GM23248 (cell line): ENCODE results near the gene NCK1. TPM values are rescaled to one million over a fixed set of nuclear protein-coding genes. Genes with fewer than 3 reads are reported as not detected.
A peak's percentile ranks its signal among the peaks of the same experiment; 100 is the strongest.
"Not testable (repeated sequence)": the region's sequence is repeated elsewhere in the genome, so short reads cannot be mapped to it uniquely, and the experiment has no call there.

ENCODE experiments used
- DNase-seq: peaks from one replicate; pipeline ENCODE4 v3.0.0-alpha.2; 2015
- H2AFZ ChIP-seq: fragments of 200-600 bp; sonication (generic); 2 replicates; pipeline ENCODE4 v1.6.1; 2016; ENCODE audit warnings: antibody characterized with exemption
- H3F3A ChIP-seq: fragments of 200-600 bp; sonication (generic); 2 replicates; pipeline ENCODE4 v1.6.1; 2016; ENCODE audit warnings: mild to moderate bottlenecking, antibody characterized with exemption, mixed run types; ENCODE audit not compliant: insufficient read depth
- H3K27ac ChIP-seq: fragments of 200-600 bp; sonication (generic); 2 replicates; pipeline ENCODE4 v1.5.1; 2016; ENCODE audit warnings: mild to moderate bottlenecking
- H3K27me3 ChIP-seq: fragments of 200-600 bp; sonication (generic); replicated peaks from 2 replicates; pipeline ENCODE4 v1.6.1; 2016; ENCODE audit warnings: mild to moderate bottlenecking; ENCODE audit not compliant: insufficient read depth
- H3K36me3 ChIP-seq: fragments of 200-600 bp; sonication (generic); 2 replicates; pipeline ENCODE4 v1.6.1; 2016; ENCODE audit warnings: low read depth, mild to moderate bottlenecking
- H3K4me1 ChIP-seq: fragments of 200-600 bp; sonication (generic); 2 replicates; pipeline ENCODE4 v1.6.1; 2016; ENCODE audit warnings: mild to moderate bottlenecking; ENCODE audit not compliant: insufficient read depth
- H3K4me2 ChIP-seq: fragments of 200-600 bp; sonication (generic); one replicate; pipeline ENCODE4 v1.6.1; 2016; ENCODE audit warnings: mild to moderate bottlenecking; ENCODE audit not compliant: unreplicated experiment
- H3K4me3 ChIP-seq: fragments of 200-600 bp; sonication (generic); 2 replicates; pipeline ENCODE4 v1.5.1; 2016; ENCODE audit warnings: mild to moderate bottlenecking
- H3K79me2 ChIP-seq: fragments of 200-600 bp; sonication (generic); 2 replicates; pipeline ENCODE4 v1.6.1; 2016; ENCODE audit warnings: mild to moderate bottlenecking; ENCODE audit not compliant: insufficient read depth
- H3K9ac ChIP-seq: fragments of 200-600 bp; sonication (generic); 2 replicates; pipeline ENCODE4 v1.6.1; 2016; ENCODE audit warnings: mild to moderate bottlenecking
- H3K9me2 ChIP-seq: fragments of 200-600 bp; sonication (generic); 2 replicates; pipeline ENCODE4 v1.6.1; 2016; ENCODE audit warnings: mixed run types, mild to moderate bottlenecking, moderate library complexity; ENCODE audit not compliant: insufficient read depth
- H3K9me3 ChIP-seq: fragments of 200-600 bp; sonication (generic); one replicate; pipeline ENCODE4 v1.6.1; 2017; ENCODE audit warnings: low read depth
- H4K20me1 ChIP-seq: fragments of 200-600 bp; sonication (generic); 2 replicates; pipeline ENCODE4 v1.6.0; 2016; ENCODE audit not compliant: insufficient read depth
- EZH2 ChIP-seq: fragments of 200-600 bp; sonication (generic); IDR thresholded peaks from 2 replicates; pipeline ENCODE4 v1.6.1; 2018; ENCODE audit warnings: antibody characterized with exemption, mild to moderate bottlenecking; ENCODE audit not compliant: insufficient read depth, poor library complexity, severe bottlenecking
- EZH2phosphoT487 ChIP-seq: fragments of 200-600 bp; sonication (generic); IDR thresholded peaks from 2 replicates; pipeline ENCODE4 v1.6.1; 2018; ENCODE audit warnings: antibody characterized with exemption, moderate library complexity, mild to moderate bottlenecking, low read depth; ENCODE audit not compliant: insufficient read depth
- WGBS, 2 experiments: methylation state at CpG; one replicate each; pipeline ENCODE4 v1.1.6; 2015 to 2017; ENCODE audit warnings: low lambda C conversion rate in 2 of 2, low coverage in 1 of 2; ENCODE audit errors: missing lambda C conversion rate in 2 of 2; 5-methylcytosine and 5-hydroxymethylcytosine counted together
- in situ Hi-C: fragments of 300-500 bp; cut with MboI; formaldehyde crosslinking; loops from 2 replicates; pipeline ENCODE4 v1.15.0; 2020
- polyA plus RNA-seq: library from polyadenylated mRNA; unstranded; fragments of >200 nt; fragmentation: Nextera tagmentation; extraction: Ambion mirVana; gene quantifications from 2 replicates; pipeline ENCODE4 v1.2.1, GENCODE V29; 2016
- total RNA-seq: library from RNA; depleted of rRNA; stranded (reverse); fragments of >200 nt; shearing (Covaris generic); gene quantifications from 2 replicates; pipeline ENCODE4 v1.2.3, GENCODE V29; 2014

NCK1 gene
- total and polyA plus RNA-seq, 2 experiments from 2014 or later: 42.6 to 43.2 TPM

GRCh38 chr3:136858381-136858780, 3.6 kb upstream of the NCK1 start:
- H3K27ac ChIP-seq: no peak overlapping the region
- H3K4me1 ChIP-seq: peaks cover 11% of the 10 kb centered on the region
- H3K9me2 ChIP-seq: no peaks in the 10 kb centered on the region
- H3K4me3 ChIP-seq: no peak overlapping the region
- peaks cover 16% of the 10 kb centered on the region; the same call in 1 of the 2 replicates for H3F3A ChIP-seq
- TF ChIP-seq EZH2 (no peak), EZH2phosphoT487 (no peak)
- H3K9ac ChIP-seq: no peak overlapping the region
- H3K36me3 ChIP-seq: no peaks in the 10 kb centered on the region
- H3K9me3 ChIP-seq: no peaks in the 10 kb centered on the region
- no peak overlapping the region for H3K4me2 ChIP-seq
- H2AFZ ChIP-seq: no peak overlapping the region
- no peaks in the 10 kb centered on the region for H3K27me3 ChIP-seq
- H4K20me1 ChIP-seq: no peaks in the 10 kb centered on the region
- in situ Hi-C loops: no loop called here
- peaks cover 68% of the 10 kb centered on the region for H3K79me2 ChIP-seq
- DNase-seq: no peak

- 51 to 54% methylated on average over 4 of the region's 4 CpGs for WGBS, 2 experiments
- TF ChIP-seq EZH2 (no peak), EZH2phosphoT487 (no peak)
- H3F3A ChIP-seq: peaks cover 16% of the 10 kb centered on the region; the same call in 1 of the 2 replicates
- peak overlapping the region; percentile 92 for H2AFZ ChIP-seq
- H3K9ac ChIP-seq: no peak overlapping the region; the same call in 1 of the 2 replicates
- H3K27me3 ChIP-seq: no peaks in the 10 kb centered on the region
- in situ Hi-C loops: no loop called here
- H3K4me1 ChIP-seq: peaks cover 11% of the 10 kb centered on the region
- H3K9me2 ChIP-seq: no peaks in the 10 kb centered on the region
- H4K20me1 ChIP-seq: no peaks in the 10 kb centered on the region
- H3K27ac ChIP-seq: no peak overlapping the region
- H3K9me3 ChIP-seq: no peaks in the 10 kb centered on the region
- peak overlapping the region; percentile 81 for H3K4me3 ChIP-seq
- peaks cover 69% of the 10 kb centered on the region for H3K79me2 ChIP-seq
- peak overlapping the region; percentile 98 for H3K4me2 ChIP-seq
- DNase-seq: peak; percentile 3
- H3K36me3 ChIP-seq: no peaks in the 10 kb centered on the region
Measured at GRCh38 chr3:136860541-136860940, 1.5 kb upstream of the NCK1 start.

- Histone ChIP-seq H3K9me2 (no peaks in the 10 kb centered on the region), H3K79me2 (peaks cover 75% of the 10 kb centered on the region), H3K9ac (peak overlapping the region; percentile 87), H3K4me1 (peaks cover 11% of the 10 kb centered on the region), H4K20me1 (peaks cover 5% of the 10 kb centered on the region; the same call in 1 of the 2 replicates), H3K27ac (peak overlapping the region; percentile 81), H3K4me3 (peak overlapping the region; percentile 81), H3K27me3 (no peaks in the 10 kb centered on the region), H3K4me2 (peak overlapping the region; percentile 91), H3K36me3 (no peaks in the 10 kb centered on the region), H2AFZ (peak overlapping the region; percentile 92), H3F3A (peaks cover 16% of the 10 kb centered on the region; the same call in 1 of the 2 replicates), H3K9me3 (no peaks in the 10 kb centered on the region)
- WGBS, 2 experiments: 1 to 2% methylated on average over 28 to 36 of the region's 39 CpGs
- TF ChIP-seq EZH2 (no peak), EZH2phosphoT487 (no peak)
- in situ Hi-C loops: no loop called here
- peak; percentile 76 for DNase-seq
Measured at GRCh38 chr3:136862617-136863322, 762 bp downstream of the NCK1 start.

- H2AFZ ChIP-seq: no peak overlapping the region
- in situ Hi-C loops: no loop called here
- WGBS, 2 experiments: 96 to 98% methylated on average over 9 of the region's 9 CpGs
- H3K9ac ChIP-seq: no peak overlapping the region
- H3K36me3 ChIP-seq: peaks cover 13% of the 10 kb centered on the region; the same call in 1 of the 2 replicates
- H3K27me3 ChIP-seq: no peaks in the 10 kb centered on the region
- H3K4me1 ChIP-seq: no peaks in the 10 kb centered on the region
- H4K20me1 ChIP-seq: peaks cover 5% of the 10 kb centered on the region; the same call in 1 of the 2 replicates
- H3K9me2 ChIP-seq: no peaks in the 10 kb centered on the region
- no peaks in the 10 kb centered on the region for H3F3A ChIP-seq
- no peak overlapping the region for H3K27ac ChIP-seq
- no peak for TF ChIP-seq EZH2phosphoT487
- TF ChIP-seq EZH2: no peak
- H3K4me2 ChIP-seq: no peak overlapping the region
- no peak for DNase-seq
- H3K9me3 ChIP-seq: no peaks in the 10 kb centered on the region
- peaks cover 100% of the 10 kb centered on the region for H3K79me2 ChIP-seq
- H3K4me3 ChIP-seq: no peak overlapping the region
Measured at GRCh38 chr3:136869282-136869681, 7.3 kb downstream of the NCK1 start.

GRCh38 chr3:136872258-136872657, 10.2 kb downstream of the NCK1 start:
- H3K4me1 ChIP-seq, H3K9me3 ChIP-seq, H3K4me2 ChIP-seq, H3K4me3 ChIP-seq, DNase-seq, H3K9me2 ChIP-seq, H3F3A ChIP-seq, H3K27ac ChIP-seq, H2AFZ ChIP-seq, H3K27me3 ChIP-seq, in situ Hi-C loops, H3K9ac ChIP-seq, H4K20me1 ChIP-seq: not testable (repeated sequence)
- WGBS, 2 experiments: 98 to 99% methylated on average over 3 of the region's 3 CpGs
- H3K79me2 ChIP-seq: peaks cover 90% of the 10 kb centered on the region
- H3K36me3 ChIP-seq: peaks cover 13% of the 10 kb centered on the region; the same call in 1 of the 2 replicates

- H3K9me2 ChIP-seq, H3K9me3 ChIP-seq, H3F3A ChIP-seq, H3K4me1 ChIP-seq, H3K4me3 ChIP-seq, H3K27ac ChIP-seq, DNase-seq, H3K9ac ChIP-seq, H3K27me3 ChIP-seq, in situ Hi-C loops, H2AFZ ChIP-seq, H3K4me2 ChIP-seq, H3K36me3 ChIP-seq: not testable (repeated sequence)
- 93 to 95% methylated on average over 2 of the region's 2 CpGs for WGBS, 2 experiments
- peaks cover 15% of the 10 kb centered on the region; the same call in 1 of the 2 replicates for H4K20me1 ChIP-seq
- H3K79me2 ChIP-seq: peaks cover 90% of the 10 kb centered on the region
Measured at GRCh38 chr3:136879510-136879909, 17.5 kb downstream of the NCK1 start.
